HepG2 (cell line): ENCODE measurements around the gene ESRRB.

ENCODE experiments used
- ATF2 ChIP-seq: sonication (generic); formaldehyde crosslinking; IDR thresholded peaks from 2 replicates; pipeline ENCODE4 v1.4.0; 2020; ENCODE audit warnings: missing genetic modification reagents
- CTCF ChIP-seq: sonication (generic); formaldehyde crosslinking; IDR thresholded peaks from 2 replicates; pipeline ENCODE4 v1.5.0; 2020; ENCODE audit warnings: mild to moderate bottlenecking, missing genetic modification reagents, moderate library complexity
- FOXC1 ChIP-seq: sonication (generic); formaldehyde crosslinking; IDR thresholded peaks from 2 replicates; pipeline ENCODE4 v1.8.0; 2022; ENCODE audit warnings: mild to moderate bottlenecking, missing genetic modification reagents, borderline replicate concordance
- FOXJ3 ChIP-seq: sonication (generic); formaldehyde crosslinking; IDR thresholded peaks from 2 replicates; pipeline ENCODE4 v1.4.0; 2020; ENCODE audit warnings: missing genetic modification reagents, mild to moderate bottlenecking, borderline replicate concordance
- HNRNPL ChIP-seq: fragments of 200-400 bp; formaldehyde crosslinking; IDR thresholded peaks from 2 replicates; pipeline ENCODE4 v1.6.1; 2017; ENCODE audit warnings: mild to moderate bottlenecking, low read depth, low read length
- NR2C2 ChIP-seq: sonication (generic); formaldehyde crosslinking; IDR thresholded peaks from 2 replicates; pipeline ENCODE4 v1.4.0; 2020; ENCODE audit warnings: missing genetic modification reagents, mild to moderate bottlenecking, moderate library complexity, borderline replicate concordance
- POLR2AphosphoS5 ChIP-seq: IDR thresholded peaks from 2 replicates; pipeline ENCODE4 v1.6.1; 2012; ENCODE audit warnings: low read depth, low read length
- SALL1 ChIP-seq: sonication (generic); formaldehyde crosslinking; IDR thresholded peaks from 2 replicates; pipeline ENCODE4 v1.8.0; 2022; ENCODE audit warnings: mild to moderate bottlenecking, missing genetic modification reagents
- ZBTB26 ChIP-seq: IDR thresholded peaks from 2 replicates; pipeline ENCODE4 v1.6.1; 2016; ENCODE audit warnings: missing compliant biosample characterization, missing genetic modification reagents, borderline replicate concordance
- ZNF274 ChIP-seq: sonication (generic); formaldehyde crosslinking; IDR thresholded peaks from 2 replicates; pipeline ENCODE4 v1.5.1; 2020; ENCODE audit warnings: mild to moderate bottlenecking, missing genetic modification reagents
- ZNF3 ChIP-seq: IDR thresholded peaks from 2 replicates; pipeline ENCODE4 v1.7.0; 2017; ENCODE audit warnings: inconsistent platforms

- TF ChIP-seq CTCF (CRISPR knock-in tag), result no peak
- no peak for TF ChIP-seq FOXC1
- TF ChIP-seq NR2C2 (CRISPR knock-in tag), result no peak
- TF ChIP-seq SALL1 (CRISPR knock-in tag), result no peak
- TF ChIP-seq ATF2 (CRISPR knock-in tag), result no peak
- no peak for TF ChIP-seq FOXJ3 (CRISPR knock-in tag)
- TF ChIP-seq ZNF274 (CRISPR knock-in tag), result no peak
- TF ChIP-seq POLR2AphosphoS5, result no peak
- no peak for TF ChIP-seq HNRNPL
- TF ChIP-seq ZNF3, result no peak
- TF ChIP-seq ZBTB26, result no peak
Observed at GRCh38 chr14:76376409-76376877, 506 bp downstream of the ESRRB start.
